Right lobe of liver (tissue), 4 donors: ENCODE results near the gene HIVEP2.

ENCODE experiments used
- POLR2A ChIP-seq: fragments of 450-650 bp; IDR thresholded peaks from one replicate; pipeline ENCODE4 v1.6.1; 2017; ENCODE audit warnings: antibody characterized with exemption, mild to moderate bottlenecking
- TF ChIP-seq, protein P1 (sequence below), 4 donors: fragments of 200-600 bp in 3 of 4; fragments of 450-650 bp in 1 of 4; IDR thresholded peaks; one replicate each; pipeline versions ENCODE4 v1.5.1 to v1.8.0; 2016 to 2022; ENCODE audit warnings: antibody characterized with exemption in 4 of 4, mild to moderate bottlenecking in 2 of 4
- donor health status: DM: no; HTN: no; CAD: no.
- donor health status: DM: no; HTN: no; CAD: no.
- donor health status: DM: no; HTN: yes; CAD: no.

DNA sequence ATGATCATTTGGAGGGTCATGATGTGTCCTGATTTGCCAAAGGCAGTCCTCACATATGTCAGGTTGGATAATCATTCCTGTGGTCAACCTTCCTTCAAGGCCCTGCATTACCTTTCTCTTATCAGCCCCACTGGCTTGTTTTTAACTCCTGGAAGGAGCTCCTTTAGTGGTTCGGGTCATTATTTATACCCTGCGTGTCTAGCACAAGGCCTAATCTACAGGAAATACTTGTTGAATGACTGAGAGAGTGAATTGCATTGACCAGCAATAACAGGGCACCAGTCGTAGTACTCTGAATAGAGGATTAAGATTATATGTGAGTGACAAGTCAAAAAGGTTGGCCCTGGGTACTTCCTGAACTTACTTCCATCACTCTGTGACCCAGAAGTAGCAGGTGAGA is 4.5 kb downstream of the HIVEP2 start:
- TF ChIP-seq, protein P1, sequence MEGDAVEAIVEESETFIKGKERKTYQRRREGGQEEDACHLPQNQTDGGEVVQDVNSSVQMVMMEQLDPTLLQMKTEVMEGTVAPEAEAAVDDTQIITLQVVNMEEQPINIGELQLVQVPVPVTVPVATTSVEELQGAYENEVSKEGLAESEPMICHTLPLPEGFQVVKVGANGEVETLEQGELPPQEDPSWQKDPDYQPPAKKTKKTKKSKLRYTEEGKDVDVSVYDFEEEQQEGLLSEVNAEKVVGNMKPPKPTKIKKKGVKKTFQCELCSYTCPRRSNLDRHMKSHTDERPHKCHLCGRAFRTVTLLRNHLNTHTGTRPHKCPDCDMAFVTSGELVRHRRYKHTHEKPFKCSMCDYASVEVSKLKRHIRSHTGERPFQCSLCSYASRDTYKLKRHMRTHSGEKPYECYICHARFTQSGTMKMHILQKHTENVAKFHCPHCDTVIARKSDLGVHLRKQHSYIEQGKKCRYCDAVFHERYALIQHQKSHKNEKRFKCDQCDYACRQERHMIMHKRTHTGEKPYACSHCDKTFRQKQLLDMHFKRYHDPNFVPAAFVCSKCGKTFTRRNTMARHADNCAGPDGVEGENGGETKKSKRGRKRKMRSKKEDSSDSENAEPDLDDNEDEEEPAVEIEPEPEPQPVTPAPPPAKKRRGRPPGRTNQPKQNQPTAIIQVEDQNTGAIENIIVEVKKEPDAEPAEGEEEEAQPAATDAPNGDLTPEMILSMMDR (IDR thresholded peaks at IDR 0.05): no peak
- TF ChIP-seq POLR2A: no peak
